HepG2 (cell line): ENCODE data around the gene SYCE3. TPM values are rescaled to one million over a fixed set of nuclear protein-coding genes. Genes with fewer than 3 reads are reported as not detected.
A peak's percentile ranks its signal among the peaks of the same experiment; 100 is the strongest.

ENCODE experiments used
- ATF7-NPFF ChIP-seq: sonication (generic); formaldehyde crosslinking; IDR thresholded peaks from 2 replicates; pipeline ENCODE4 v1.8.1; 2023; ENCODE audit warnings: mild to moderate bottlenecking, low read depth, missing genetic modification reagents, moderate library complexity
- FOXA3 ChIP-seq: IDR thresholded peaks from 2 replicates; pipeline ENCODE4 v1.6.1; 2016; ENCODE audit warnings: missing genetic modification reagents, missing compliant biosample characterization
- MED8 ChIP-seq: sonication (generic); formaldehyde crosslinking; IDR thresholded peaks from 2 replicates; pipeline ENCODE4 v1.8.1; 2023; ENCODE audit warnings: mild to moderate bottlenecking, missing genetic modification reagents; ENCODE audit not compliant: insufficient replicate concordance
- NFE2L1 ChIP-seq: sonication (generic); formaldehyde crosslinking; IDR thresholded peaks from 2 replicates; pipeline ENCODE4 v1.4.0; 2020; ENCODE audit warnings: missing genetic modification reagents, mild to moderate bottlenecking, borderline replicate concordance
- WIZ ChIP-seq: sonication (generic); formaldehyde crosslinking; IDR thresholded peaks from 2 replicates; pipeline ENCODE4 v1.5.1; 2020; ENCODE audit warnings: mild to moderate bottlenecking, missing genetic modification reagents
- ZNF205 ChIP-seq: IDR thresholded peaks from 2 replicates; pipeline ENCODE4 v1.6.1; 2018; ENCODE audit warnings: missing biosample characterization, missing genetic modification reagents
- ZNF207 ChIP-seq: fragments of 450-650 bp; IDR thresholded peaks from 2 replicates; pipeline ENCODE4 v1.6.1; 2016; ENCODE audit warnings: antibody characterized with exemption, borderline replicate concordance
- ZNF451 ChIP-seq: sonication (generic); formaldehyde crosslinking; IDR thresholded peaks from 2 replicates; pipeline ENCODE4 v1.5.0; 2020; ENCODE audit warnings: mild to moderate bottlenecking, missing genetic modification reagents
- ZNF616 ChIP-seq: sonication (generic); formaldehyde crosslinking; IDR thresholded peaks from 2 replicates; pipeline ENCODE4 v1.5.0; 2020; ENCODE audit warnings: low read depth, mild to moderate bottlenecking, missing genetic modification reagents
- ZNF713 ChIP-seq: sonication (generic); formaldehyde crosslinking; IDR thresholded peaks from 2 replicates; pipeline ENCODE4 v1.4.0; 2020; ENCODE audit warnings: mild to moderate bottlenecking, missing genetic modification reagents
- polyA plus RNA-seq, 8 experiments: library from polyadenylated mRNA; depleted of rRNA in 3 of 8; stranded (reverse) in 7 of 8; unstranded in 1 of 8; fragments of >200 nt; fragmentation: Illumina TruSeq in 4 of 8; extraction: Trizol in 4 of 8; gene quantifications; 2 replicates each; pipeline versions ENCODE4 v1.2.1 to v1.2.3, GENCODE V29; 2011 to 2016; ENCODE audit warnings: low read depth in 4 of 8, missing spikeins in 1 of 8, mixed read lengths in 1 of 8; ENCODE audit not compliant: insufficient read depth in 1 of 8
- total RNA-seq, 5 experiments: library from RNA; depleted of rRNA; stranded (reverse); fragments of >200 nt; fragmentation: Illumina TruSeq; extraction: Trizol; gene quantifications; 2 replicates each; pipeline ENCODE4 v1.2.3, GENCODE V29; 2016; ENCODE audit warnings: low read depth in 1 of 5
- TF ChIP-seq, protein P1 (sequence below): sonication (generic); formaldehyde crosslinking; IDR thresholded peaks from 2 replicates; pipeline ENCODE4 v1.4.0; 2020; ENCODE audit warnings: missing genetic modification reagents
- TF ChIP-seq, protein P2 (sequence below): sonication (generic); formaldehyde crosslinking; conservative IDR thresholded peaks from 2 replicates; pipeline ENCODE4 v1.8.1; 2023; ENCODE audit warnings: missing genetic modification reagents
- TF ChIP-seq, protein P3 (sequence below): sonication (generic); formaldehyde crosslinking; IDR thresholded peaks from one replicate; pipeline ENCODE4 v1.5.1; 2020; ENCODE audit warnings: mild to moderate bottlenecking, missing genetic modification reagents; ENCODE audit errors: not compliant biosample characterization
- TF ChIP-seq, protein P4 (sequence below): sonication (generic); formaldehyde crosslinking; IDR thresholded peaks from 2 replicates; pipeline ENCODE4 v1.4.0; 2020; ENCODE audit warnings: missing genetic modification reagents, mild to moderate bottlenecking, borderline replicate concordance

Gene SYCE3
- total and polyA plus RNA-seq, 2 of the 13 experiments (the other 11 are each of a cell fraction or from before 2014, with no cell fraction given) = not detected

DNA sequence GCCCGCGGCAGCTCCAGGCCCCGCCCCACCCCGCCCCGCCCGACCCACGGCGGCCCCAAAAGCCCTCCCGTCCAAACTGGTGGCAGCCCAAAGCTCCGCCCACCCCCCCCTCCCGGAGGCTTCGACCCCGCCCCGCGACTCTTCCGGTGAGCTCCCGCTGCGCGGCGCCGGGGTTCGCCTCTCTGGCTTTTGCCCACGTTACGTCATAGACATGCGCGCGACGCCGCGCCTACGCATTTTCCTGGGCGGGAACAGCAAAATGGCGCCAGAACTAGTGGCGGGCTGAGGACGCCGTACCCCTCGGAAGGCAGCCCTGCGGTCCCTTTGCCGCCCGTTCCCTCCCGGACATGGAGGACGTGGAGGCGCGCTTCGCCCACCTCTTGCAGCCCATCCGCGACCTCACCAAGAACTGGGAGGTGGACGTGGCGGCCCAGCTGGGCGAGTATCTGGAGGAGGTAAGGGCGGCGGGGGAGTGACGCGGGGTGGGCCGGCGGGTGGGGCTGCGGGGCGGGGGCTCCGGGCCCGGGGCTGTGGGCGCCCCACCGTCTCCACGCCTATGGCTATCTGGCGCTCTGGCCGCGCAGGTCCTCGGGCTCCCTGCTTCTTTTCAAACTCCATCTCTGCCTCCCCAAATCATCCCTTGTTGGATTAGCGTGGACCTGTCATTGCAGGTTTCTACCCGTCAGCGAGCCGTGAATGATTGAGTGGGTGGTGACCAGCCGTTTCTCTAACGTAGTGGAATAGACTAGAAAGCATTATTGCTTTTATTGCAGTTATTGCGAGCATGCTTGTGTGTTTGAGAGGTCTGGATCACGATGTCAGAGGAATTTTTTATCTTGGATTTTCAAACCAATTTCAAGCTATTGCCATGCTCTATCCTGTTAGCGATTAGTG lies 54.5 kb downstream of the SYCE3 start, which contains the start of gene NCAPH2 (continued):
- TF ChIP-seq, protein P1, sequence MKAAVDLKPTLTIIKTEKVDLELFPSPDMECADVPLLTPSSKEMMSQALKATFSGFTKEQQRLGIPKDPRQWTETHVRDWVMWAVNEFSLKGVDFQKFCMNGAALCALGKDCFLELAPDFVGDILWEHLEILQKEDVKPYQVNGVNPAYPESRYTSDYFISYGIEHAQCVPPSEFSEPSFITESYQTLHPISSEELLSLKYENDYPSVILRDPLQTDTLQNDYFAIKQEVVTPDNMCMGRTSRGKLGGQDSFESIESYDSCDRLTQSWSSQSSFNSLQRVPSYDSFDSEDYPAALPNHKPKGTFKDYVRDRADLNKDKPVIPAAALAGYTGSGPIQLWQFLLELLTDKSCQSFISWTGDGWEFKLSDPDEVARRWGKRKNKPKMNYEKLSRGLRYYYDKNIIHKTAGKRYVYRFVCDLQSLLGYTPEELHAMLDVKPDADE (CRISPR knock-in tag) = no peak
- TF ChIP-seq ZNF451 (CRISPR knock-in tag) = 0 out of 2 replicates have a peak, but pooled peaks have one; percentile 33
- TF ChIP-seq, protein P2, sequence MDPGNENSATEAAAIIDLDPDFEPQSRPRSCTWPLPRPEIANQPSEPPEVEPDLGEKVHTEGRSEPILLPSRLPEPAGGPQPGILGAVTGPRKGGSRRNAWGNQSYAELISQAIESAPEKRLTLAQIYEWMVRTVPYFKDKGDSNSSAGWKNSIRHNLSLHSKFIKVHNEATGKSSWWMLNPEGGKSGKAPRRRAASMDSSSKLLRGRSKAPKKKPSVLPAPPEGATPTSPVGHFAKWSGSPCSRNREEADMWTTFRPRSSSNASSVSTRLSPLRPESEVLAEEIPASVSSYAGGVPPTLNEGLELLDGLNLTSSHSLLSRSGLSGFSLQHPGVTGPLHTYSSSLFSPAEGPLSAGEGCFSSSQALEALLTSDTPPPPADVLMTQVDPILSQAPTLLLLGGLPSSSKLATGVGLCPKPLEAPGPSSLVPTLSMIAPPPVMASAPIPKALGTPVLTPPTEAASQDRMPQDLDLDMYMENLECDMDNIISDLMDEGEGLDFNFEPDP (CRISPR knock-in tag) = no peak
- peak; percentile 60 for TF ChIP-seq MED8 (CRISPR knock-in tag)
- TF ChIP-seq ZNF207 = no peak
- no peak for TF ChIP-seq NFE2L1 (CRISPR knock-in tag)
- TF ChIP-seq, protein P3, sequence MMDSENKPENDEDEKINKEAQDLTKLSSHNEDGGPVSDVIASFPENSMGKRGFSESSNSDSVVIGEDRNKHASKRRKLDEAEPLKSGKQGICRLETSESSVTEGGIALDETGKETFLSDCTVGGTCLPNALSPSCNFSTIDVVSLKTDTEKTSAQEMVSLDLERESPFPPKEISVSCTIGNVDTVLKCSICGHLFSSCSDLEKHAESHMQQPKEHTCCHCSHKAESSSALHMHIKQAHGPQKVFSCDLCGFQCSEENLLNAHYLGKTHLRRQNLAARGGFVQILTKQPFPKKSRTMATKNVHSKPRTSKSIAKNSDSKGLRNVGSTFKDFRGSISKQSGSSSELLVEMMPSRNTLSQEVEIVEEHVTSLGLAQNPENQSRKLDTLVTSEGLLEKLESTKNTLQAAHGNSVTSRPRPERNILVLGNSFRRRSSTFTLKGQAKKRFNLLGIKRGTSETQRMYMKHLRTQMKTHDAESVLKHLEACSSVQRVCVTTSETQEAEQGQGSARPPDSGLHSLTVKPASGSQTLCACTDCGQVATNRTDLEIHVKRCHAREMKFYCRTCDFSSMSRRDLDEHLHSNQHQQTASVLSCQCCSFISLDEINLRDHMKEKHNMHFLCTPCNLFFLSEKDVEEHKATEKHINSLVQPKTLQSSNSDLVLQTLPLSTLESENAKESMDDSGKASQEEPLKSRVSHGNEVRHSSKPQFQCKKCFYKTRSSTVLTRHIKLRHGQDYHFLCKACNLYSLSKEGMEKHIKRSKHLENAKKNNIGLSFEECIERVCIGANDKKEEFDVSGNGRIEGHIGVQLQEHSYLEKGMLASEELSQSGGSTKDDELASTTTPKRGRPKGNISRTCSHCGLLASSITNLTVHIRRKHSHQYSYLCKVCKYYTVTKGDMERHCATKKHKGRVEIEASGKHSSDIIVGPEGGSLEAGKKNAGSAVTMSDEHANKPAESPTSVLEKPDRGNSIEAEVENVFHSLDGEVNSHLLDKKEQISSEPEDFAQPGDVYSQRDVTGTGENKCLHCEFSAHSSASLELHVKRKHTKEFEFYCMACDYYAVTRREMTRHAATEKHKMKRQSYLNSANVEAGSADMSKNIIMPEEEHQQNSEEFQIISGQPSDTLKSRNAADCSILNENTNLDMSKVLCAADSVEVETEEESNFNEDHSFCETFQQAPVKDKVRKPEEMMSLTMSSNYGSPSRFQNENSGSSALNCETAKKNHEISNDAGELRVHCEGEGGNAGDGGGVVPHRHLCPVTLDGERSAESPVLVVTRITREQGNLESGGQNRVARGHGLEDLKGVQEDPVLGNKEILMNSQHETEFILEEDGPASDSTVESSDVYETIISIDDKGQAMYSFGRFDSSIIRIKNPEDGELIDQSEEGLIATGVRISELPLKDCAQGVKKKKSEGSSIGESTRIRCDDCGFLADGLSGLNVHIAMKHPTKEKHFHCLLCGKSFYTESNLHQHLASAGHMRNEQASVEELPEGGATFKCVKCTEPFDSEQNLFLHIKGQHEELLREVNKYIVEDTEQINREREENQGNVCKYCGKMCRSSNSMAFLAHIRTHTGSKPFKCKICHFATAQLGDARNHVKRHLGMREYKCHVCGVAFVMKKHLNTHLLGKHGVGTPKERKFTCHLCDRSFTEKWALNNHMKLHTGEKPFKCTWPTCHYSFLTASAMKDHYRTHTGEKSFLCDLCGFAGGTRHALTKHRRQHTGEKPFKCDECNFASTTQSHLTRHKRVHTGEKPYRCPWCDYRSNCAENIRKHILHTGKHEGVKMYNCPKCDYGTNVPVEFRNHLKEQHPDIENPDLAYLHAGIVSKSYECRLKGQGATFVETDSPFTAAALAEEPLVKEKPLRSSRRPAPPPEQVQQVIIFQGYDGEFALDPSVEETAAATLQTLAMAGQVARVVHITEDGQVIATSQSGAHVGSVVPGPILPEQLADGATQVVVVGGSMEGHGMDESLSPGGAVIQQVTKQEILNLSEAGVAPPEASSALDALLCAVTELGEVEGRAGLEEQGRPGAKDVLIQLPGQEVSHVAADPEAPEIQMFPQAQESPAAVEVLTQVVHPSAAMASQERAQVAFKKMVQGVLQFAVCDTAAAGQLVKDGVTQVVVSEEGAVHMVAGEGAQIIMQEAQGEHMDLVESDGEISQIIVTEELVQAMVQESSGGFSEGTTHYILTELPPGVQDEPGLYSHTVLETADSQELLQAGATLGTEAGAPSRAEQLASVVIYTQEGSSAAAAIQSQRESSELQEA (CRISPR knock-in tag) = no peak
- peak; percentile 78; the same call in 1 of the 2 replicates for TF ChIP-seq ZNF205 (CRISPR knock-in tag)
- TF ChIP-seq FOXA3 (CRISPR knock-in tag) = peak; percentile 55
- 0 out of 2 replicates have a peak, but pooled peaks have one; percentile 30 for TF ChIP-seq ATF7-NPFF (CRISPR knock-in tag)
- TF ChIP-seq, protein P4, sequence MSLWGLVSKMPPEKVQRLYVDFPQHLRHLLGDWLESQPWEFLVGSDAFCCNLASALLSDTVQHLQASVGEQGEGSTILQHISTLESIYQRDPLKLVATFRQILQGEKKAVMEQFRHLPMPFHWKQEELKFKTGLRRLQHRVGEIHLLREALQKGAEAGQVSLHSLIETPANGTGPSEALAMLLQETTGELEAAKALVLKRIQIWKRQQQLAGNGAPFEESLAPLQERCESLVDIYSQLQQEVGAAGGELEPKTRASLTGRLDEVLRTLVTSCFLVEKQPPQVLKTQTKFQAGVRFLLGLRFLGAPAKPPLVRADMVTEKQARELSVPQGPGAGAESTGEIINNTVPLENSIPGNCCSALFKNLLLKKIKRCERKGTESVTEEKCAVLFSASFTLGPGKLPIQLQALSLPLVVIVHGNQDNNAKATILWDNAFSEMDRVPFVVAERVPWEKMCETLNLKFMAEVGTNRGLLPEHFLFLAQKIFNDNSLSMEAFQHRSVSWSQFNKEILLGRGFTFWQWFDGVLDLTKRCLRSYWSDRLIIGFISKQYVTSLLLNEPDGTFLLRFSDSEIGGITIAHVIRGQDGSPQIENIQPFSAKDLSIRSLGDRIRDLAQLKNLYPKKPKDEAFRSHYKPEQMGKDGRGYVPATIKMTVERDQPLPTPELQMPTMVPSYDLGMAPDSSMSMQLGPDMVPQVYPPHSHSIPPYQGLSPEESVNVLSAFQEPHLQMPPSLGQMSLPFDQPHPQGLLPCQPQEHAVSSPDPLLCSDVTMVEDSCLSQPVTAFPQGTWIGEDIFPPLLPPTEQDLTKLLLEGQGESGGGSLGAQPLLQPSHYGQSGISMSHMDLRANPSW = no peak
- no peak for TF ChIP-seq WIZ (CRISPR knock-in tag)
- no peak for TF ChIP-seq ZNF616
- TF ChIP-seq ZNF713 (CRISPR knock-in tag) = no peak
